GM13976 (cell line): ENCODE results near the gene PPP1R13B.
A peak's percentile ranks its signal among the peaks of the same experiment; 100 is the strongest.

ENCODE experiments used
- DNase-seq: peaks from one replicate; pipeline ENCODE4 v3.0.0; 2012; ENCODE audit warnings: low spot score
- in situ Hi-C: fragments of 300-500 bp; cut with MboI; formaldehyde crosslinking; loops from one replicate; pipeline ENCODE4 v1.12.0; 2022; ENCODE audit warnings: low sequenced_read_pairs, mixed read lengths, inconsistent platforms; ENCODE audit not compliant: unreplicated experiment
- TF ChIP-seq, protein P1 (sequence below): IDR thresholded peaks from 2 replicates; pipeline ENCODE4 v1.5.1; 2012; ENCODE audit warnings: borderline replicate concordance, mild to moderate bottlenecking; ENCODE audit not compliant: insufficient read depth; ENCODE audit errors: extremely low read depth, missing control alignments, control extremely low read depth

Gene PPP1R13B

DNA sequence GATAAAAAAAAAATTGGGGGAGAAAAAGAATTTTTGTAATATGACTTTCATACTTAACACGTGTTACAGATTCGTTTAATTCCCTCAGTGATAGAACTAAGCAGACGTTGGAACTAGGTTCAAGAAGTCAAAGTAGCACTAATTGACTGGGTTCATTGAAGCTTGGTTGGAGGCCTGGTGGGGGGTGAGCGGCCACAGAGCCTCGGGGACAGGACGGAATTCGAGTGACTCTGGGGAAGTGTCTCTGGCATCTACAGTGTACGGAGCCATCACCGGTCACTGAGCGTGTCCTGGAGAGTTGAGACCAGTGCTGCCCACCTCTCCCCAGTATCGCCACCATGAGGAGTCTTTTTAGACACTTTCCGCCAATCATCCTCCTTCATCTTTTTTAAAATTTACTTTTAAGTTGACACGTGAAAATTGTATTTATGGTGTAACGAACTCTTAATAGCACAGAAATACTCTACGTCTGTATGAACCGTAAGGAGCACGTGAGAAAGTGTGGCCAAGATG, 130.4 kb downstream of the PPP1R13B start:
- in situ Hi-C loops = no loop called here
- DNase-seq = no peak
- TF ChIP-seq, protein P1, sequence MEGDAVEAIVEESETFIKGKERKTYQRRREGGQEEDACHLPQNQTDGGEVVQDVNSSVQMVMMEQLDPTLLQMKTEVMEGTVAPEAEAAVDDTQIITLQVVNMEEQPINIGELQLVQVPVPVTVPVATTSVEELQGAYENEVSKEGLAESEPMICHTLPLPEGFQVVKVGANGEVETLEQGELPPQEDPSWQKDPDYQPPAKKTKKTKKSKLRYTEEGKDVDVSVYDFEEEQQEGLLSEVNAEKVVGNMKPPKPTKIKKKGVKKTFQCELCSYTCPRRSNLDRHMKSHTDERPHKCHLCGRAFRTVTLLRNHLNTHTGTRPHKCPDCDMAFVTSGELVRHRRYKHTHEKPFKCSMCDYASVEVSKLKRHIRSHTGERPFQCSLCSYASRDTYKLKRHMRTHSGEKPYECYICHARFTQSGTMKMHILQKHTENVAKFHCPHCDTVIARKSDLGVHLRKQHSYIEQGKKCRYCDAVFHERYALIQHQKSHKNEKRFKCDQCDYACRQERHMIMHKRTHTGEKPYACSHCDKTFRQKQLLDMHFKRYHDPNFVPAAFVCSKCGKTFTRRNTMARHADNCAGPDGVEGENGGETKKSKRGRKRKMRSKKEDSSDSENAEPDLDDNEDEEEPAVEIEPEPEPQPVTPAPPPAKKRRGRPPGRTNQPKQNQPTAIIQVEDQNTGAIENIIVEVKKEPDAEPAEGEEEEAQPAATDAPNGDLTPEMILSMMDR = no peak

DNA sequence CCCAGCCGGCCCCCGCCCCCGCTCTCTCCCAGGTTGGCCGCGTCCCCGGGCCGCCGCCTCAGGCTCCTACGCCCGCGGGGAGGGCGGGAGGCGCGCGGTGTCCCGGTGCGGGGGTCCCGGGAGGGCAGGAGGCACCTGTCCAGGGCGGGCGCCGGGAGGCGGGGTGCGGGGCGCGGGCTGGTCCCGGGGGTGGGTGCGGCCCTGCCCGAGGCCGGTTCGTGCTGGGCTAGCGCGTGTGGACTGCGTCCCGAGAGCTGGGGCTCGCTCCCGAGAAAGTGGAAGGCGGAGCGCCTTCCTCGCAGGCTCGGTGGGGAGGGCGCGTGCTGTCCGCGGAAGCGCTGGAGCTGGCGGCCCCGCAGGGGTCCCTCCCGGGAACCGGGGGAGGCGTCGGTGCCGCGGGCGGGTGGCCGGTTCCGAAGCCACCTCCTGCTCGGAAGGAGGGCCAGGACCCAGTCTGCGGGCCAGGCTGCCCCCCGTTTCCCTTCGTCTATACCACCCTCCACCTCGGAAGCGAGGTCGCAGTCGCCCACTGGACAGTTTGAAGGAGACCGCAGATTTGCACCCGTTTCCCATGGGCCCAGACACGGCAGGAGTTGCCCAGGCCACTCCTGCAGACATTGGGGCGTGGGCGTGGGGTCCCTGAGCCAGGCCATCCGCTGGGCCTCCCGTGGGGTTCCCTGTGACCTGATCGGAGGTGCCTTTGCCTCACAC, 131.1 kb downstream of the PPP1R13B start:
- in situ Hi-C loops = no loop called here
- peak; percentile 63 for DNase-seq
- TF ChIP-seq, protein P1 = no peak

DNA sequence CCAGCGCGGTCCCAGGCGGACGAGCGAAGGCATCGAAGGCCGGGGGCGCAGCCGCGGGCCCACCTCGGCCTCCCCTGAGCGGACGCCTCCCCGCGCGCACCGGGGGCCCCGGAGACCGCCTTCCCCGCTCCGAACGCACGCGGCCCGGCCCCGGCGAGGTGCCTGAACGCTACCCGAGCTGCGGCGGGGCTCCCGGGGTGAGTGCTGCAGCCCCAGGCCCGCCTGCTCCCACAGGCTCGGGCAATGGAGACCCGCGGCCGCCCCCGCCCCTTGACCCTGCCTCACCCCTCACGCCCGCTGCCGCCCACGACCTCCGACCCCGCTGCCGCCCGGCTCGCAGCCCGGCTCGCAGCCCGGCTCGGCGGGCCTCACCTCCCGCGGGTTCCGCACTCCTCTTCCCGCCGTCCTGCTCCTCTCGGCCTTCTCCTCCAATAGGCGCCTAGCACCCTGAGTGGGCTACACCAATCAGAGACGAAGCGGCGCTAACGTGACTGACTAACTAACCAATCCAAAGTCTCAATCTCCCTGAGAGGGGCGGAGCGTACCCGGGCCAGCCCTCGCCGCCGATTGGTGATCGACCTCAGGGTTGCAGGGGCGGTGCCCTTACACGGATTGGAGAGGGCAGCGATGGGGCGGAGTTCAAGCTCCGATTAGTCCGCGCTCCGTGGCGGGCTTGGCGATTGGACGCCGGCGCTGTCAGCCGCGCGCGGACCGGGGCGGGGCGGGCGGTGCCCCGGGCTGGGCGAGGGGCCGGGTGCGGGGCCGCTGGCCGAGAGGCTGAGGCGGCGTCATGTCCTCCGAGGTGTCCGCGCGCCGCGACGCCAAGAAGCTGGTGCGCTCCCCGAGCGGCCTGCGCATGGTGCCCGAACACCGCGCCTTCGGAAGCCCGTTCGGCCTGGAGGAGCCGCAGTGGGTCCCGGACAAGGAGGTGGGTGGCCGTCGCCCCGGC, 132.0 kb downstream of the PPP1R13B start, which contains the start of the genes XRCC3 and ZFYVE21:
TSS of gene XRCC3 (minus strand) at position 400 of the 949 bp plus-strand sequence. CDS start 4,364 bp downstream, outside the sequence.
TSS of gene ZFYVE21 (plus strand) at position 759 of the 949 bp plus-strand sequence. CDS start at position 791, 32 bp downstream.
- in situ Hi-C loops = no loop called here
- DNase-seq = peak; percentile 100
- TF ChIP-seq, protein P1 = no peak

DNA sequence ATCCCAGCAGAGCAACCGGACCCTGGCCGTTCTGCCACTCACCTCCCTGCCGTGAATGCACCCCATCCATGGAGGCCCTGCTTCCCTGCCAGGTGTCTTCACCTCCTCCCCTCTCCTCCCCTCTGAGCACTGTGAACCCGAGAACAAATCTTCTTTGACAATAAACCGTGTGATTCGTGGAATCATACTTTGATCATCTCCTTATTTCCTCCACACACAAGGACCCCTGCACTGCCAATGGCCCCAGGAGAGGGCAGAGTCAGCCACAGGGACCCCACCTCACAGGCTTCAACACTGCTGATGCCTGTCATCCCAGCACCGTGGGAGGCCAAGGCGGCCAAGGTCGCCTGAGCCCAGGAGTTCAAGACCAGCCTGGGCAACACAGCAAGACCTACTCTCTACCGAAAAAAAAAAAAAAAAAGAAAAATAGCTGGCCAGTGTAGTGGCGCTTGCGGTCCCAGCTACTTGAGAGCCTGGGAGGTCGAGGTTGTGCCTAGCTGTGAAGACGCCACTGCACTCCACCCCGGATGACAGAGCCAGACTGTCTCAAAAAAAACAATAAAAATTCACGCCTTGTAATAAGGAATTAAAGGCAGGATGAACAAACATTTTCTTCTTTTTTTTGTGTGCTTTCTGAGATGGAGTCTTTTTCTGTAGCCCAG, 133.2 kb downstream of the PPP1R13B start:
- in situ Hi-C loops = no loop called here
- no peak for DNase-seq
- TF ChIP-seq, protein P1 = no peak

DNA sequence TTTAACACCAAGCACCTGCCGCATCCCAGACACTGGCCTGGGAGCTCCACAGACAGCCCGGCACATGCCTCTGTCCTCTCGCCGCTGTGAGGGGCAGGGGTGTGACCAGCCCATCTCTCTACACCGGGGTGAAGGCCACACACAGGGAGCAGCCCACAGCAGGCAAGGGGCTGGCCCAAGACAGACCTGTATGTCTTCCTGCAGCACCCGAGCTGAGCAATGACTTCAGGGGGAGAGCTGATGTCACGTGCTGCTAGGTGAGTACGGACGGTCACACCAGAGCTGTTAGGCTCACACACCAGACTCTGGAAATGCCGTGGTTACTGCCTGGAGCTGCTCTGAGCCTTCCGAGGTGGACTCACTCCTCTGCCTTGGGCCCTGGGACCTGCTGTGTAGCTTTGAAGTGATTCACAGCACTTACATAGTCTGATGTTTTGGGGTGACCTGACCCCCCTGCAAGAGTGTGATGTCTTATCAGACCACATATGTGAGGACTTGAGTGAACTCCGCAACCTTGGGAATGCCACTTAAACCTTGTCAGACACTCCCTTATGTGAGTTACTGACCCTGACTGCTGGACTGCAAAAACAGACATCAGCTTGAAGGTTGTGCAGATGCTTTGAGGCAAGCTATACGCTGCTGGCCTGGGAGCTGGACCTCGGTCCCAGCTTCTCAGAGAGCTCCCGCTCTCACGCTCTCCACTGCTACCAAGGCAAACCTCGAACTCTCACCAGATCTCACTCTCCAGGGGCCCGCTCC, 133.9 kb downstream of the PPP1R13B start:
- in situ Hi-C loops = no loop called here

More for the DNA sequence above, 133.9 kb downstream of the PPP1R13B start:
- no peak for DNase-seq
- TF ChIP-seq, protein P1 = no peak
